Hepatocyte (in vitro differentiated cells): Measurements from ENCODE around the gene GMIP. TPM values are rescaled to one million over a fixed set of nuclear protein-coding genes. Genes with fewer than 3 reads are reported as not detected.
A peak's percentile ranks its signal among the peaks of the same experiment; 100 is the strongest.

Experiments used
- DNase-seq: peaks from one replicate; pipeline ENCODE4 v3.0.0-alpha.2; 2016; ENCODE audit warnings: low spot score
- H2AFZ ChIP-seq: fragments of 200-600 bp; sonication (generic); 2 replicates; pipeline ENCODE4 v1.6.0; 2016; ENCODE audit warnings: antibody characterized with exemption, mild to moderate bottlenecking
- H3K27ac ChIP-seq: fragments of 200-600 bp; sonication (generic); 2 replicates; pipeline ENCODE4 v1.5.1; 2016; ENCODE audit warnings: mild to moderate bottlenecking
- H3K27me3 ChIP-seq: fragments of 200-600 bp; sonication (generic); 2 replicates; pipeline ENCODE4 v1.6.1; 2016
- H3K36me3 ChIP-seq: fragments of 200-600 bp; sonication (generic); replicated peaks from 2 replicates; pipeline ENCODE4 v1.5.1; 2016; ENCODE audit warnings: low read depth; ENCODE audit not compliant: insufficient read depth
- H3K4me1 ChIP-seq: fragments of 200-600 bp; sonication (generic); 2 replicates; pipeline ENCODE4 v1.5.1; 2016; ENCODE audit warnings: mild to moderate bottlenecking, moderate library complexity; ENCODE audit not compliant: insufficient read depth
- H3K4me2 ChIP-seq: fragments of 200-600 bp; sonication (generic); 2 replicates; pipeline ENCODE4 v1.6.0; 2016
- H3K4me3 ChIP-seq: fragments of 200-600 bp; sonication (generic); 2 replicates; pipeline ENCODE4 v1.5.1; 2016; ENCODE audit warnings: mild to moderate bottlenecking
- H3K79me2 ChIP-seq: fragments of 200-600 bp; sonication (generic); 2 replicates; pipeline ENCODE4 v1.6.0; 2017; ENCODE audit warnings: mild to moderate bottlenecking
- H3K9me2 ChIP-seq: fragments of 200-600 bp; sonication (generic); replicated peaks from 2 replicates; pipeline ENCODE4 v1.6.0; 2017; ENCODE audit warnings: mild to moderate bottlenecking; ENCODE audit not compliant: insufficient read depth
- H3K9me3 ChIP-seq: fragments of 200-600 bp; sonication (generic); 2 replicates; pipeline ENCODE4 v1.5.1; 2016; ENCODE audit warnings: low read depth, mild to moderate bottlenecking
- H4K20me1 ChIP-seq: fragments of 200-600 bp; sonication (generic); 2 replicates; pipeline ENCODE4 v1.6.0; 2016; ENCODE audit warnings: mild to moderate bottlenecking; ENCODE audit not compliant: insufficient read depth, poor library complexity, severe bottlenecking
- EZH2 ChIP-seq: fragments of 200-600 bp; sonication (generic); IDR thresholded peaks from 2 replicates; pipeline ENCODE4 v1.6.1; 2016; ENCODE audit warnings: antibody characterized with exemption, mild to moderate bottlenecking, borderline replicate concordance
- EZH2phosphoT487 ChIP-seq: fragments of 200-600 bp; sonication (generic); IDR thresholded peaks from one replicate; pipeline ENCODE4 v1.6.1; 2018; ENCODE audit warnings: antibody characterized with exemption, mild to moderate bottlenecking, low read depth, moderate library complexity; ENCODE audit not compliant: unreplicated experiment, severe bottlenecking
- WGBS: methylation state at CpG from one replicate; pipeline ENCODE4 v1.1.6; 2016; ENCODE audit warnings: low lambda C conversion rate; ENCODE audit errors: missing lambda C conversion rate; 5-methylcytosine and 5-hydroxymethylcytosine counted together
- polyA plus RNA-seq: library from polyadenylated mRNA; unstranded; fragments of >200 nt; fragmentation: Nextera tagmentation; extraction: Ambion mirVana; gene quantifications from 2 replicates; pipeline ENCODE4 v1.2.1, GENCODE V29; 2016
- total RNA-seq: library from RNA; depleted of rRNA; stranded (reverse); fragments of >200 nt; gene quantifications from 2 replicates; pipeline ENCODE4 v1.2.3, GENCODE V29; 2014
- TF ChIP-seq, protein P1 (sequence below): fragments of 200-600 bp; sonication (generic); IDR thresholded peaks from 2 replicates; pipeline ENCODE4 v1.5.1; 2016; ENCODE audit warnings: antibody characterized with exemption, mild to moderate bottlenecking; ENCODE audit not compliant: poor library complexity

The GMIP gene
- total and polyA plus RNA-seq, 2 experiments from 2014 or later = 5.6 to 13.0 TPM

- Histone ChIP-seq H3K9me3 (no peaks in the 10 kb centered on the region), H3K36me3 (no peaks in the 10 kb centered on the region), H3K4me1 (no peaks in the 10 kb centered on the region), H3K4me3 (no peak overlapping the region), H2AFZ (no peak overlapping the region), H3K4me2 (no peak overlapping the region), H4K20me1 (no peaks in the 10 kb centered on the region), H3K27ac (no peak overlapping the region), H3K79me2 (no peaks in the 10 kb centered on the region), H3K9me2 (no peaks in the 10 kb centered on the region), H3K27me3 (no peaks in the 10 kb centered on the region)
- DNase-seq = peak; percentile 4
- WGBS = 96% methylated on average over 13 of the region's 13 CpGs
- no peak for TF ChIP-seq EZH2
- no peak for TF ChIP-seq EZH2phosphoT487
- TF ChIP-seq, protein P1, sequence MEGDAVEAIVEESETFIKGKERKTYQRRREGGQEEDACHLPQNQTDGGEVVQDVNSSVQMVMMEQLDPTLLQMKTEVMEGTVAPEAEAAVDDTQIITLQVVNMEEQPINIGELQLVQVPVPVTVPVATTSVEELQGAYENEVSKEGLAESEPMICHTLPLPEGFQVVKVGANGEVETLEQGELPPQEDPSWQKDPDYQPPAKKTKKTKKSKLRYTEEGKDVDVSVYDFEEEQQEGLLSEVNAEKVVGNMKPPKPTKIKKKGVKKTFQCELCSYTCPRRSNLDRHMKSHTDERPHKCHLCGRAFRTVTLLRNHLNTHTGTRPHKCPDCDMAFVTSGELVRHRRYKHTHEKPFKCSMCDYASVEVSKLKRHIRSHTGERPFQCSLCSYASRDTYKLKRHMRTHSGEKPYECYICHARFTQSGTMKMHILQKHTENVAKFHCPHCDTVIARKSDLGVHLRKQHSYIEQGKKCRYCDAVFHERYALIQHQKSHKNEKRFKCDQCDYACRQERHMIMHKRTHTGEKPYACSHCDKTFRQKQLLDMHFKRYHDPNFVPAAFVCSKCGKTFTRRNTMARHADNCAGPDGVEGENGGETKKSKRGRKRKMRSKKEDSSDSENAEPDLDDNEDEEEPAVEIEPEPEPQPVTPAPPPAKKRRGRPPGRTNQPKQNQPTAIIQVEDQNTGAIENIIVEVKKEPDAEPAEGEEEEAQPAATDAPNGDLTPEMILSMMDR = no peak
These were observed 7.6 kb upstream of the GMIP start for GRCh38 chr19:19651076-19651475.

- no peaks in the 10 kb centered on the region for H3K4me1 ChIP-seq
- no peaks in the 10 kb centered on the region for H3K9me3 ChIP-seq
- whole genome bisulfite sequencing = 98% methylated on average over 9 of the region's 9 CpGs
- no peaks in the 10 kb centered on the region for H4K20me1 ChIP-seq
- no peaks in the 10 kb centered on the region for H3K79me2 ChIP-seq
- TF ChIP-seq EZH2phosphoT487 (no peak), EZH2 (no peak)
- TF ChIP-seq, protein P1 = no peak
- no peak overlapping the region for H3K4me2 ChIP-seq
- no peaks in the 10 kb centered on the region for H3K27me3 ChIP-seq
- H3K4me3 ChIP-seq = no peak overlapping the region
- H3K9me2 ChIP-seq = no peaks in the 10 kb centered on the region
- no peak overlapping the region for H3K27ac ChIP-seq
- H2AFZ ChIP-seq = no peak overlapping the region
- no peak for DNase-seq
- H3K36me3 ChIP-seq = no peaks in the 10 kb centered on the region
These were observed 6.9 kb upstream of the GMIP start for GRCh38 chr19:19650331-19650730.

DNA sequence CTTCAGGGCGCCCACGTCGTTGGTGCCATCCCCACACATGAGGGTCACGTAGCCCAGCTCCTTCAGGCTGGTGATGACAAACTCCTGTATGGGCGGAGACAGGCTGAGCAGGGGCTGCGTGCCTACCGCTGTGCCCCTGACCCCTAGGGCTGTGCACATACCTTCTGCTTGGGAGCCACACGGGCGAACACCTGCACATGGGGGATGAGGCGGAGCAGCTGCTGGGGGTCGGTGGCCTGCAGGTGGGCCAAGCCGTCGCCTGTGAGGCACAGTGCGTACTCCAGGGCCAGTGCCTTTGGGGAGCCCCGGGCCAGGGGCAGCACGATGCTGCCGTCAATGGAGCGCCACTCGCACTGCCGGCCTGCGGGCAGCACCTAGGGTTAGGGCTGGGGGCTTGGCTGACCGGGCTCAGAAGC is 6.1 kb upstream of the GMIP start:
- Histone ChIP-seq H3K4me2 (no peak overlapping the region), H3K9me2 (no peaks in the 10 kb centered on the region), H3K4me1 (no peaks in the 10 kb centered on the region), H2AFZ (no peak overlapping the region), H3K79me2 (no peaks in the 10 kb centered on the region), H3K27ac (no peak overlapping the region), H3K9me3 (no peaks in the 10 kb centered on the region), H3K27me3 (no peaks in the 10 kb centered on the region), H4K20me1 (no peaks in the 10 kb centered on the region), H3K4me3 (no peak overlapping the region), H3K36me3 (no peaks in the 10 kb centered on the region)
- no peak for TF ChIP-seq EZH2
- TF ChIP-seq, protein P1 = no peak
- TF ChIP-seq EZH2phosphoT487 = no peak
- 95% methylated on average over 21 of the region's 22 CpGs for WGBS
- peak; percentile 3 for DNase-seq

DNA sequence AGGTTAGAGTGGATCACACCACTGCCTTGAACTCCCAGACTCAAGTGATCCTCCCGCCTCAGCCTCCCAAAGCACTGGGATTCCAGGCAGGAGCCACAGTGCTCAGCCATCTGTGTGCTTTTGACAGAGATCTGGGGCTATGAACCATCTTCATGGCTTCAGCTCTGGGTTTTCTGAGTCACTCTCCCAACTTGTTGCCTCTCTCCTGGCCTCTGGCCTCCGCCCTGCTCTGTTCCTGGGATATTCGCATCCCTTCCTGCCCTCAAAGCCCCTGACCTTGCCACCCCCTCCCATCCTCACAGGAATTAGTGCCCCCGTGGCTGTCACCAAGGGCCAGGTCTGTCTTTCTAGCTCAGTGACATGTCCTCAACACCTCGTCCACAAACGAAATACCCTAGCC is 5.7 kb upstream of the GMIP start:
- Histone ChIP-seq H3K9me2 (no peaks in the 10 kb centered on the region), H3K4me3 (no peak overlapping the region), H3K9me3 (no peaks in the 10 kb centered on the region), H3K4me2 (no peak overlapping the region), H3K79me2 (no peaks in the 10 kb centered on the region), H4K20me1 (no peaks in the 10 kb centered on the region), H3K36me3 (no peaks in the 10 kb centered on the region), H3K27ac (no peak overlapping the region), H2AFZ (no peak overlapping the region), H3K4me1 (peaks cover under 1% of the 10 kb centered on the region), H3K27me3 (no peaks in the 10 kb centered on the region)
- DNase-seq = no peak
- WGBS = 95% methylated on average over 6 of the region's 6 CpGs
- TF ChIP-seq, protein P1 = no peak
- no peak for TF ChIP-seq EZH2
- TF ChIP-seq EZH2phosphoT487 = no peak
